ENCODE data around the gene KCNAB1.

DNA sequence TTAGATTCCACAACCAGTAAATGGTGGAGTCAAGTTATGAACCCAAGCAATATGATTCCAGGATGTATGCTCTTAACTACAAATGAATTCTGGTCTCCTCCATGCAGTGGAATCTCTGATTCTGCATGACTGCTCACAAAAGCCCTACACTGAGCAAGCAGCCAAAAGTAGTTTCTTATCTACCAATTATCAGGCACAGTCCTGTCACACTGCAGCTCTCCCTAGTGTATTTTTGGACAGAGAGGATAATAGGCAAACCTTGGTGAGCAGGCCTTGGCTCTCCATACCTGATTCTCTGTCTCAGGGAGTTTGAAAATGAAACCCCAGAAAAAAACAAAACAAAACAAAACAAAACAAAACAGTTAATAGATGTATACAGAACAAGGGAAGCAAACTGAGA lies 438.0 kb downstream of the KCNAB1 start:
- no peak for TF ChIP-seq YY1 (IDR thresholded peaks at IDR 0.05)
- TF ChIP-seq, protein P1, sequence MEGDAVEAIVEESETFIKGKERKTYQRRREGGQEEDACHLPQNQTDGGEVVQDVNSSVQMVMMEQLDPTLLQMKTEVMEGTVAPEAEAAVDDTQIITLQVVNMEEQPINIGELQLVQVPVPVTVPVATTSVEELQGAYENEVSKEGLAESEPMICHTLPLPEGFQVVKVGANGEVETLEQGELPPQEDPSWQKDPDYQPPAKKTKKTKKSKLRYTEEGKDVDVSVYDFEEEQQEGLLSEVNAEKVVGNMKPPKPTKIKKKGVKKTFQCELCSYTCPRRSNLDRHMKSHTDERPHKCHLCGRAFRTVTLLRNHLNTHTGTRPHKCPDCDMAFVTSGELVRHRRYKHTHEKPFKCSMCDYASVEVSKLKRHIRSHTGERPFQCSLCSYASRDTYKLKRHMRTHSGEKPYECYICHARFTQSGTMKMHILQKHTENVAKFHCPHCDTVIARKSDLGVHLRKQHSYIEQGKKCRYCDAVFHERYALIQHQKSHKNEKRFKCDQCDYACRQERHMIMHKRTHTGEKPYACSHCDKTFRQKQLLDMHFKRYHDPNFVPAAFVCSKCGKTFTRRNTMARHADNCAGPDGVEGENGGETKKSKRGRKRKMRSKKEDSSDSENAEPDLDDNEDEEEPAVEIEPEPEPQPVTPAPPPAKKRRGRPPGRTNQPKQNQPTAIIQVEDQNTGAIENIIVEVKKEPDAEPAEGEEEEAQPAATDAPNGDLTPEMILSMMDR (IDR thresholded peaks at IDR 0.05; ENCODE audit: low read depth, low read length, missing input control), result no peak
- no peak for TF ChIP-seq TAF1 (conservative IDR thresholded peaks at IDR 0.05)
- TF ChIP-seq GABPA (IDR thresholded peaks at IDR 0.05 in 1 of 2, conservative IDR thresholded peaks at IDR 0.05 in 1 of 2), result no peak
- TF ChIP-seq EGR1 (IDR thresholded peaks at IDR 0.05; ENCODE audit: low read depth in 2 of 2), result no peak
- TF ChIP-seq FOXA2 (IDR thresholded peaks at IDR 0.05), result no peak
- TF ChIP-seq NR2F2 (IDR thresholded peaks at IDR 0.05), result no peak
- TF ChIP-seq, protein P2, sequence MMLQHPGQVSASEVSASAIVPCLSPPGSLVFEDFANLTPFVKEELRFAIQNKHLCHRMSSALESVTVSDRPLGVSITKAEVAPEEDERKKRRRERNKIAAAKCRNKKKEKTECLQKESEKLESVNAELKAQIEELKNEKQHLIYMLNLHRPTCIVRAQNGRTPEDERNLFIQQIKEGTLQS (IDR thresholded peaks at IDR 0.05), result no peak
- no peak for TF ChIP-seq REST (IDR thresholded peaks at IDR 0.05)
- no peak for TF ChIP-seq SP1 (IDR thresholded peaks at IDR 0.05)
- TF ChIP-seq MAX (IDR thresholded peaks at IDR 0.05), result no peak
- no peak for TF ChIP-seq RAD21 (IDR thresholded peaks at IDR 0.05)
- no peak for TF ChIP-seq ZBTB33 (IDR thresholded peaks at IDR 0.05)
- TF ChIP-seq JUND (IDR thresholded peaks at IDR 0.05), result no peak

Measured in liver (tissue), 3 donors.